Retina (tissue), 1 donor: Measurements from ENCODE around the gene TRPM2.
A peak's percentile ranks its signal among the peaks of the same experiment; 100 is the strongest.
"Not testable (repeated sequence)": the region's sequence is repeated elsewhere in the genome, so short reads cannot be mapped to it uniquely, and the experiment has no call there.

Experiments
- DNase-seq: peaks from one replicate; pipeline ENCODE4 v3.0.0-alpha.2; 2016

TRPM2 gene

GRCh38 chr21:44335266-44336059, 18.0 kb upstream of the TRPM2 start:
- no peak for DNase-seq

- no peak for DNase-seq
These were observed 16.0 kb upstream of the TRPM2 start for GRCh38 chr21:44337449-44337848.

GRCh38 chr21:44337941-44338895, 15.2 kb upstream of the TRPM2 start:
- peak; percentile 87 for DNase-seq

- DNase-seq = peak; percentile 97
These were observed 14.2 kb upstream of the TRPM2 start, which contains the start of gene CFAP410 for GRCh38 chr21:44338971-44339910. Gene CFAP410, minus strand, starts transcription at chr21:44339390. Its CDS starts 196 bp downstream, at chr21:44339194.

GRCh38 chr21:44341726-44342458, 11.5 kb upstream of the TRPM2 start:
- DNase-seq = not testable (repeated sequence)

- DNase-seq = not testable (repeated sequence)
These were observed 10.4 kb upstream of the TRPM2 start for GRCh38 chr21:44342981-44343380.

- no peak for DNase-seq
These were observed 8.8 kb upstream of the TRPM2 start for GRCh38 chr21:44344541-44345183.

GRCh38 chr21:44345495-44345894, 7.9 kb upstream of the TRPM2 start:
- DNase-seq = no peak

GRCh38 chr21:44347911-44348451, 5.4 kb upstream of the TRPM2 start:
- DNase-seq = no peak

GRCh38 chr21:44348861-44349260, 4.6 kb upstream of the TRPM2 start:
- no peak for DNase-seq

- no peak for DNase-seq
These were observed 4.0 kb upstream of the TRPM2 start for GRCh38 chr21:44349416-44349846.

- DNase-seq = no peak
These were observed 3.3 kb upstream of the TRPM2 start for GRCh38 chr21:44349847-44350772.

- DNase-seq = no peak
These were observed 2.5 kb upstream of the TRPM2 start for GRCh38 chr21:44350773-44351481.

GRCh38 chr21:44351535-44352252, 1.7 kb upstream of the TRPM2 start:
- no peak for DNase-seq

GRCh38 chr21:44352253-44352860, 1.1 kb upstream of the TRPM2 start:
- no peak for DNase-seq

GRCh38 chr21:44354001-44354405, 582 bp downstream of the TRPM2 start:
- no peak for DNase-seq
